Glomerular visceral epithelial cell (primary cell): ENCODE results near the gene ZNF155.
A peak's percentile ranks its signal among the peaks of the same experiment; 100 is the strongest.

Experiments used
- DNase-seq: peaks from one replicate; pipeline ENCODE4 v3.0.0-alpha.2; 2016; ENCODE audit errors: extremely low spot score

ZNF155 gene

DNA sequence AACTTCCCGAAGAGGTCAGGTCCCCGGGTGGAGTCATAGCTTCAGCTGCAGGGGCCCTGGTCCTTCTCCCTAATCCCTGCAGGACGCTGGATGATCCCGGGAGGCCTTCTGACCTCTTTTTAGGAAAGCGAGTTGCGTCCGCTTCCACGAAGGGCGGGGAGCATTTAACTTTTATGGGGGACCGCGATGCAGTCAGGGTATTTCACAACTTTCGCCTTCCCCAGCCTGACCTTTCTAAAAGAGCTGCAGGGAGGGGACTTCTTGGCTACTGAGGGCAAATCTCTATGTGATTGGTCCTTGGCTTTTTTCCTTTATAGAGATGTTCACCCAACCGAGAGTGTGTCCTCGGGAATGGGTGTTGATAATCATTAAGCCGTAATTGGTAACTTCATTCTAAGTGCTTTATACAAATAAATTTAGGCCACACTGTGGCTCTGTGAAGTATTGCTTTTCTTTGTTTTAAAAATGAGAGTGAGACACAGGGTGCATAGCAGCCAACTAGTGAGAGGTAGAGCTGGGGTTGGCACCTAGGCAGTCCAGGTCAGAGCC is 19.5 kb downstream of the ZNF155 start:
- DNase-seq: peak; percentile 30

DNA sequence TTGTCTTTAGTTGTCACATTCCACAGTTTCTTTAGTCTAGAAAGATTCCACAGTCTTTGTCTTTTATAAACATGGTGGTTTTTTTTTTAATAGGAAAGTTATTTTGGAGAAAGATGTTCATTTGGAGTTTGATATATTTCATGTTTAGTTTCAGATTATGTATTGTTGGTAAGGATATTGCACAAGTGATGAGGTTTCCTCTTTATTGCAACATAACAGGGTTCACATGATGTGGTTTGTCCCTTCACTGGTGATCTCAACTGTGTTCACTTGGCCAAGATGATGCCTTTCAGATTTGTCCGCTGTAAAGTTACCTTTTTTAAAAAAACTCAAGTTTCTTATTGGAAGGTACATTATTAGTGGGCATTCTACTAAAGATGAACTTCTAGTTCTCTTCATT is 22.0 kb downstream of the ZNF155 start:
- DNase-seq: no peak

DNA sequence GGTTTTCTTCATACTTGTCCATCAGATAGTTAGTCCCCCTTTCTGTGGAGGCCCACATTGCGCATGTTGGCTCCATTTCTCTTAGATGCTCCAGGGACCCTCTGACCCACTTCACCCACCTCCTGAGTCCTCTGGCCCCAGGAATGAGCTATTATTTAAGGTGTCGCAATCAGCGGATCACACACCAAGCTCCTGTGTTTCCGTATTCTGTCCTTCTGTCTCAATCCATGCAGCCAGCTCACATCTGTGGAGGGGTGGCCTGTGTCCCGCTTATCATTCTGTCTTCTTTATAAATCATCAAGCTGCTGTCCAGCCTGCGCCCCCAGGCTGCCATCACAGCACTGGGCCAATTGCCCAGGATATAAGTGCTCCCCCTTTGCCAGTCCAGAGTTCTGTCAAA is 23.5 kb downstream of the ZNF155 start:
- DNase-seq: no peak

DNA sequence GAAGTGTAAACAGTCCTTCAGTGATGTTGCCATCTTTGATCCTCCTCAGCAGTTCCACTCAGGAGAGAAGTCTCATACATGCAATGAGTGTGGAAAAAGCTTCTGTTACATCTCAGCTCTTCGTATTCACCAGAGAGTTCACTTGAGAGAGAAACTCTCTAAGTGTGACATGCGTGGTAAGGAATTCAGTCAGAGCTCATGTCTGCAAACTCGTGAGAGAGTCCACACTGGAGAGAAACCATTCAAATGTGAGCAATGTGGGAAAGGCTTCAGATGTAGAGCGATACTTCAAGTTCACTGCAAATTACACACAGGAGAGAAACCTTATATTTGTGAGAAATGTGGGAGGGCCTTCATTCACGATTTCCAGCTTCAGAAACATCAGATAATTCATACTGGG is 26.5 kb downstream of the ZNF155 start:
- DNase-seq: no peak

DNA sequence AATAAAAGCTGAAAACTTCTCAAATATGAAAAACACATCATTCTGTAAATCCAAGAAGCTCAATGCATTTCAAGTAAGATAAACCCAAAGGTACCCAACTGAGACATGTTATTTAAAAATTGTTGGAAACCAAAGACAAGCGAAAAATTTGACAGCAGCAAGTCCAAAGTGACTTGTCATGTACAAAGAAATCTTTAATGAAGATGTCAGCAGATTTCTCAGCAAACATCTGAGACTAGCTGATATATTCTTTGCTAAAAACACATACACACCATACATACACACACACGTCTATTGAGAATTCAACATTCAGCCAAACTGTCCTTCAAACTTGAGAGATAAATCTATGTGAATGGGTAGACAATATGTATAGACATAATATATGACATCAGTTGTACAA is 35.5 kb downstream of the ZNF155 start:
- DNase-seq: no peak

DNA sequence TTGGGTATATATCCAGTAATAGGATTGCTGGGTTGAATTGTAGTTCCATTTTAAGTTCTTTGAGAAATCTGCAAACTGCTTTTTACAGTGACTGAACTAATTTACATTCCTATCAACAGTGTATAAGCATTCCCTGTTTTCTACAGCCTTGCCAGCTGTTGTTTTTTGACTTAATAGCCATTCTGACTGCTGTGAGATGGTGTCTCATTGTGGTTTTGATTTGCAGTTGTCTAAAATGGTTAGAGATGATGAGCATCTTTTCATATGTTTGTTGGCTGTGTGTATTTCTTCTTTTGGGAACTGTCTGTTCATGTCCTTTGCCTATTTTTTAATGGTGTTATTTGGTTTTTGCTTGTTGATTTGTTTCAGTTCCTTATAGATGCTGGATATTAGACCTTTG is 37.2 kb downstream of the ZNF155 start:
- DNase-seq: no peak

DNA sequence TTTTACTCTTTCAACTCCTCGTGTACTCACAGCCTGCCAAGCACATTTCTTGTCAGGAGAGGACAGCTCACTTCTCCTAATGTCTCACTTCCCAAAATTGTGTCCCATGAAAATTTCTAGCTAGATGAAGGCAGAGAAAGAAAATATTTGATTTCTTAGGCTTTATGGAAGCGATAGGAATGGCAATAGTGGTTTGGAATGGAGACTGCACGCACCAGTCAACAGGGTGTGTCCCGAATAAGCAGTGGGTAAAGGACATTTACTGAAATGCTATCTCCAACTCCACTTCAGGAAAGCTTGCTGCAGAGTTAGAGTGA is 40.9 kb downstream of the ZNF155 start:
- no peak for DNase-seq

DNA sequence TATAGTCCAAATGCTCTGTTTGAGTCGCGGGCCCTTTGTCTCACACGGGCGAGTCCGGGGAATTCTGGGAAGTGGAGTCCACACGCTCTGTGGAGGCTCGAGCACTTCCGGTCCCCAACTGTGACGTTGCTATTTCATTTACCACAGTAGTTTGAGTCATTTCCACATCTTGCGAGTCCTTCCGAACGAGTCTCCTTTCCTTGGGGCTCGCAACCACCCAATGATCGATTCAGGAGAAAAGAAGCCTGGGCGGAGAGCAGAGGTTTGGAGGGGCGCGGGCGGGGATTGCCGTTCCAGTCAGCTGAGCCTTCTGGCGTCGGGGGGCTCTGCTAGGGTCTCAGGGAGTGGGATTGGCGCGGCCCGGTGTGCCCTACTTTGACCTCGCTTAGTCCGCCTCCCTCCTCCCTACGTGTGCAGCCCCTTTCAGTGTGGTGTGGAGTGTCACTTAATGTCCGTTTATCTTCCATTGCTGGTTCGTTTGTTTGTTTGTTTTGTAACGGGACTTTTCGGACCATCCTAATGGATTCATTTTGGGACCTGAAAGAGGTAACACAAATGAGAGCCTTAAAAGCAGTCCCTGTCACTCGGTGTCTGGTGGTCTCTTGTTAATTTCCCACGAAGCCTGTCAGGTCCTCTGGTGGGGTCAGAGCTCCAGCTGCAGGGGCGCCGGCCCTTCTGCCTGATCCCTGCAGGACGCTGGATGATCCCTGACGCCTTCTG is 41.4 kb downstream of the ZNF155 start, which contains the start of gene ZNF222:
Gene ZNF222 (plus strand): TSS at position 163 of the 720 bp plus-strand sequence. CDS start 58 bp downstream, at position 221.
- peak; percentile 81 for DNase-seq

DNA sequence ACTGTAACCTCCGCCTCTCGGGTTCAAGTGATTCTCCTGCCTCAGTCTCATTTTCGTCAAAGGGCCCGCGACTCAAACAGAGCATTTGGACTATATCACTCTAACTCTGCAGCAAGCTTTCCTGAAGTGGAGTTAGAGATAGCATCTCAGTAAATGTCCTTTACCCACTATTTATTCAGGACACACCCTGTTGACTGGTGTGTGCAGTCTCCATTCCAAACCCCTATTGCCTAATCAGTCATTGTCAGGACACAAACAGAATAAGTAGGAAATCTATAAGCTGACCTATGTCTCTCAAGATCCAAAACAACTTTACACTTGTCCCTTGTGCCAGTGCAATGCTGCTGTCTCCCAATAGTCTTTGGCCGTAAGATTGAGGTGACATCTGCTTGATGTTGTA is 42.6 kb downstream of the ZNF155 start:
- DNase-seq: no peak

DNA sequence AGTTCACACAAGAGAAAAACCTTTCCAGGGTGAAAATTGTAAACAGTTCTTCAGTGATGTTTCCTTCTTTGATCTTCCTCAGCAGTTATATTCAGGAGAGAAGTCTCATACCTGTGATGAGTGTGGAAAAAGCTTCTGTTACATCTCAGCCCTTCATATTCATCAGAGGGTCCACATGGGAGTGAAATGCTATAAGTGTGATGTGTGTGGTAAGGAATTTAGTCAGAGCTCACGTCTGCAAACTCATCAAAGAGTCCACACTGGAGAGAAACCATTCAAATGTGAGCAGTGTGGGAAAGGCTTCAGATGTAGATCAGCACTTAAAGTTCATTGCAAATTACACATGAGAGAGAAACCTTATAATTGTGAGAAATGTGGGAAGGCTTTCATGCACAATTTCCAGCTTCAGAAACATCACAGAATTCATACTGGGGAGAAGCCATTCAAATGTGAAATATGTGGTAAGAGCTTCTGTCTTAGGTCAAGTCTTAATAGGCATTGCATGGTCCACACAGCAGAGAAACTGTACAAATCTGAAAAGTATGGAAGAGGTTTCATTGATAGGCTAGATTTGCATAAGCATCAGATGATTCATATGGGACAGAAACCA is 48.1 kb downstream of the ZNF155 start:
- no peak for DNase-seq

DNA sequence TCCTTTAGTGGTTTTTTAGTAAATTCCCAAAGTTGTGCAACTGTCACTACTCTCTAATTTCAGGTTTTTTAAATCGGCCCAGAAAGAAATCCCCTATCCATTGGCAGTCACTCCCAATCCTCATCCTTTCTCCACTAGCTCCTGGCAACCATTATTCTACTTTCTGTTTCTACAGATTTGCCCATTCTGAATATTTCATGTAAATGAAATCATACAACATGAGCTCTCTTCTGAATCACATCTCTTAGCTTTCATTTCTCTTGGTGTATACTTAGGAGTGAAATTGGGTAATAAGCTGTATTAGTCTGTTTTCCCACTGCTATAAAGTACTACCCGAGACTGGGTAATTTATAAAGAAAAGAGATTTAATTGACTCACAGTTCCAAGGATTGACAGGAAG is 58.2 kb downstream of the ZNF155 start:
- no peak for DNase-seq
